HCT116 (cell line): ENCODE measurements around the gene VTI1A.

Experiments
- CBX3 ChIP-seq: IDR thresholded peaks from 2 replicates; pipeline ENCODE4 v1.6.1; 2012; ENCODE audit warnings: low read depth
- CEBPB ChIP-seq: IDR thresholded peaks from 2 replicates; pipeline ENCODE4 v1.6.1; 2012; ENCODE audit warnings: low read depth
- CTCF ChIP-seq, 3 experiments: fragments of 200-600 bp in 1 of 3; sonication (generic) in 1 of 3; IDR thresholded peaks in 2 of 3; conservative IDR thresholded peaks in 1 of 3; 2 replicates each; pipeline ENCODE4 v1.5.1; 2012 to 2017; ENCODE audit warnings: low read depth in 2 of 3, low read length in 2 of 3, antibody characterized with exemption in 1 of 3, borderline replicate concordance in 1 of 3, control low read depth in 1 of 3, mild to moderate bottlenecking in 1 of 3, mixed read lengths in 1 of 3, mixed run types in 1 of 3, moderate library complexity in 1 of 3; ENCODE audit not compliant: insufficient read depth in 1 of 3
- EGR1 ChIP-seq: IDR thresholded peaks from 2 replicates; pipeline ENCODE4 v1.6.1; 2012; ENCODE audit warnings: low read depth
- EZH2 ChIP-seq: fragments of 200-600 bp; sonication (generic); IDR thresholded peaks from 2 replicates; pipeline ENCODE4 v1.6.1; 2017; ENCODE audit warnings: antibody characterized with exemption, mixed run types
- JUND ChIP-seq: IDR thresholded peaks from 2 replicates; pipeline ENCODE4 v1.6.1; 2012
- MAX ChIP-seq: IDR thresholded peaks from 2 replicates; pipeline ENCODE4 v1.6.1; 2012
- POLR2A ChIP-seq: IDR thresholded peaks from 2 replicates; pipeline ENCODE4 v1.7.0; 2011; ENCODE audit warnings: borderline replicate concordance; ENCODE audit not compliant: insufficient read depth, insufficient read length; ENCODE audit errors: extremely low read depth
- POLR2AphosphoS5 ChIP-seq: IDR thresholded peaks from 2 replicates; pipeline ENCODE4 v1.6.1; 2011; ENCODE audit warnings: mild to moderate bottlenecking, low read depth, low read length, moderate library complexity
- RAD21 ChIP-seq: IDR thresholded peaks from 2 replicates; pipeline ENCODE4 v1.6.1; 2012; ENCODE audit warnings: low read depth, mild to moderate bottlenecking
- SIN3A ChIP-seq: IDR thresholded peaks from 2 replicates; pipeline ENCODE4 v1.6.1; 2012; ENCODE audit warnings: low read depth
- YY1 ChIP-seq: IDR thresholded peaks from 2 replicates; pipeline ENCODE4 v1.6.1; 2011; ENCODE audit warnings: low read length, low read depth, moderate library complexity, mild to moderate bottlenecking; ENCODE audit not compliant: insufficient replicate concordance; ENCODE audit errors: extremely low read depth
- TF ChIP-seq, protein P1 (sequence below): IDR thresholded peaks from 2 replicates; pipeline ENCODE4 v1.6.1; 2012; ENCODE audit warnings: low read depth

DNA sequence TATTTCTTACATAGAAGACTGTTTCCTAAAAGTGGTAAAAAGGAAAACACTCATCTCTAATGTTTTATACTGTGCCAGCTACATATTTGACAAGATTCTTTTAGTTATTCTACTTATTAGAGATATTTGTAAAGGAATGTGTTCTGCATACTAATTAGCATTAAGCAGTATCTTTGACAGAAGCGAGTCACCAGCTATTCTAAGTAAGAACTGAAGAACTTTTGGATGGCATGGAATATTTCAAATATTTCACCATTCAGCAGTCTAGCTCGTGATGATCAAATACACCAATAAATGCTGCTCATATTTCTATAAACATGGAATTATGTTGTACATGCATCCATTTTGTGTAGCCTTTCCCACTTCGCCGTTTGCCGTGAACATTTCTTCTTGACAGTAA, 261.4 kb downstream of the VTI1A start:
- no peak for TF ChIP-seq CTCF (IDR thresholded peaks at IDR 0.05 in 2 of 3, conservative IDR thresholded peaks at IDR 0.05 in 1 of 3; ENCODE audit: borderline replicate concordance in 1 of 3, insufficient read depth in 1 of 3, low read depth in 2 of 3, low read length in 2 of 3)
- TF ChIP-seq MAX: no peak
- TF ChIP-seq JUND: no peak
- TF ChIP-seq CEBPB: no peak
- no peak for TF ChIP-seq EZH2
- TF ChIP-seq POLR2AphosphoS5: no peak
- TF ChIP-seq, protein P1, sequence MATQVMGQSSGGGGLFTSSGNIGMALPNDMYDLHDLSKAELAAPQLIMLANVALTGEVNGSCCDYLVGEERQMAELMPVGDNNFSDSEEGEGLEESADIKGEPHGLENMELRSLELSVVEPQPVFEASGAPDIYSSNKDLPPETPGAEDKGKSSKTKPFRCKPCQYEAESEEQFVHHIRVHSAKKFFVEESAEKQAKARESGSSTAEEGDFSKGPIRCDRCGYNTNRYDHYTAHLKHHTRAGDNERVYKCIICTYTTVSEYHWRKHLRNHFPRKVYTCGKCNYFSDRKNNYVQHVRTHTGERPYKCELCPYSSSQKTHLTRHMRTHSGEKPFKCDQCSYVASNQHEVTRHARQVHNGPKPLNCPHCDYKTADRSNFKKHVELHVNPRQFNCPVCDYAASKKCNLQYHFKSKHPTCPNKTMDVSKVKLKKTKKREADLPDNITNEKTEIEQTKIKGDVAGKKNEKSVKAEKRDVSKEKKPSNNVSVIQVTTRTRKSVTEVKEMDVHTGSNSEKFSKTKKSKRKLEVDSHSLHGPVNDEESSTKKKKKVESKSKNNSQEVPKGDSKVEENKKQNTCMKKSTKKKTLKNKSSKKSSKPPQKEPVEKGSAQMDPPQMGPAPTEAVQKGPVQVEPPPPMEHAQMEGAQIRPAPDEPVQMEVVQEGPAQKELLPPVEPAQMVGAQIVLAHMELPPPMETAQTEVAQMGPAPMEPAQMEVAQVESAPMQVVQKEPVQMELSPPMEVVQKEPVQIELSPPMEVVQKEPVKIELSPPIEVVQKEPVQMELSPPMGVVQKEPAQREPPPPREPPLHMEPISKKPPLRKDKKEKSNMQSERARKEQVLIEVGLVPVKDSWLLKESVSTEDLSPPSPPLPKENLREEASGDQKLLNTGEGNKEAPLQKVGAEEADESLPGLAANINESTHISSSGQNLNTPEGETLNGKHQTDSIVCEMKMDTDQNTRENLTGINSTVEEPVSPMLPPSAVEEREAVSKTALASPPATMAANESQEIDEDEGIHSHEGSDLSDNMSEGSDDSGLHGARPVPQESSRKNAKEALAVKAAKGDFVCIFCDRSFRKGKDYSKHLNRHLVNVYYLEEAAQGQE: no peak
- no peak for TF ChIP-seq EGR1
- no peak for TF ChIP-seq RAD21
- no peak for TF ChIP-seq YY1
- TF ChIP-seq CBX3: no peak
- TF ChIP-seq POLR2A: no peak
- TF ChIP-seq SIN3A: no peak
